IMR-90 (cell line): ENCODE results near the gene GPR179. TPM values are rescaled to one million over a fixed set of nuclear protein-coding genes. Genes with fewer than 3 reads are reported as not detected.

Experiments
- ATAC-seq: fragments of 200-7000 bp; cut with Tn5 transposase; 2 replicates; pipeline ENCODE4 v1.9.1; 2020; ENCODE audit warnings: low read depth, mild to moderate bottlenecking, moderate library complexity
- BruUV-seq: library from RNA; stranded (reverse); fragments of 400-500 nt; replicated peaks from 2 replicates; lab custom pipeline; 2021; lab: Mats Ljungman, UMichigan
- CTCF ChIA-PET: fragments of 300-600 bp; formaldehyde crosslinking; extraction: SDS; loops from one replicate; lab custom pipeline; 2021; ENCODE audit warnings: antibody characterized with exemption; lab: Yijun Ruan, JAX
- POLR2A ChIA-PET: fragments of 300-600 bp; sonication (Branson Sonifier 250); formaldehyde crosslinking; loops from one replicate; lab custom pipeline; 2022; ENCODE audit warnings: antibody characterized with exemption; ENCODE audit not compliant: unreplicated experiment; lab: Charles Lee
- DNase-seq: peaks from one replicate; pipeline ENCODE4 v3.0.0; 2013
- H2AFZ ChIP-seq: replicated peaks from 2 replicates; pipeline ENCODE3; 2013; ENCODE audit warnings: low read length, mild to moderate bottlenecking; ENCODE audit not compliant: poor library complexity
- H2AK5ac ChIP-seq: 2 replicates; pipeline ENCODE4 v1.6.1; 2013; ENCODE audit warnings: low read depth, low read length, inconsistent platforms
- H2AK9ac ChIP-seq: replicated peaks from 2 replicates; pipeline ENCODE3; 2013; ENCODE audit warnings: mild to moderate bottlenecking, low read depth, low read length, moderate library complexity; ENCODE audit not compliant: poor library complexity
- H2BK120ac ChIP-seq: 2 replicates; pipeline ENCODE4 v1.6.1; 2013; ENCODE audit warnings: low read depth, low read length, inconsistent platforms
- H2BK15ac ChIP-seq: 3 replicates; pipeline ENCODE4 v1.6.1; 2013; ENCODE audit warnings: low read depth, low read length, inconsistent platforms
- H2BK20ac ChIP-seq: 2 replicates; pipeline ENCODE4 v1.6.1; 2013; ENCODE audit warnings: low read depth, mild to moderate bottlenecking, inconsistent platforms, low read length, moderate library complexity
- H2BK5ac ChIP-seq: 2 replicates; pipeline ENCODE4 v1.6.1; 2013; ENCODE audit warnings: mild to moderate bottlenecking, low read depth, low read length, inconsistent platforms; ENCODE audit not compliant: poor library complexity, severe bottlenecking
- H3K14ac ChIP-seq: replicated peaks from 2 replicates; pipeline ENCODE4 v1.6.1; 2013; ENCODE audit warnings: low read depth, low read length, inconsistent platforms
- H3K18ac ChIP-seq: 2 replicates; pipeline ENCODE4 v1.6.1; 2013; ENCODE audit warnings: low read depth, low read length, control low read depth
- H3K23ac ChIP-seq: 2 replicates; pipeline ENCODE4 v1.6.1; 2013; ENCODE audit warnings: low read depth, low read length, inconsistent platforms
- H3K27ac ChIP-seq: 2 replicates; pipeline ENCODE4 v1.5.1; 2013; ENCODE audit warnings: mild to moderate bottlenecking, control low read depth, low read length; ENCODE audit not compliant: insufficient read depth
- H3K27me3 ChIP-seq: 2 replicates; pipeline ENCODE4 v1.6.1; 2013; ENCODE audit warnings: low read length; ENCODE audit not compliant: control insufficient read depth, insufficient read depth
- H3K36me3 ChIP-seq: 2 replicates; pipeline ENCODE4 v1.6.1; 2013; ENCODE audit warnings: low read length, mixed read lengths; ENCODE audit not compliant: control insufficient read depth, insufficient read depth
- H3K4ac ChIP-seq: 2 replicates; pipeline ENCODE4 v1.6.1; 2013; ENCODE audit warnings: low read depth, low read length, inconsistent platforms
- H3K4me1 ChIP-seq: 2 replicates; pipeline ENCODE4 v1.6.1; 2013; ENCODE audit warnings: low read length, mixed read lengths; ENCODE audit not compliant: control insufficient read depth, insufficient read depth
- H3K4me2 ChIP-seq: 2 replicates; pipeline ENCODE4 v1.6.1; 2013; ENCODE audit warnings: low read depth, mild to moderate bottlenecking, control low read depth, low read length, moderate library complexity
- H3K4me3 ChIP-seq: 2 replicates; pipeline ENCODE4 v1.5.1; 2013; ENCODE audit warnings: low read depth, mild to moderate bottlenecking, control low read depth, low read length, moderate library complexity; ENCODE audit not compliant: insufficient read depth
- H3K56ac ChIP-seq: 2 replicates; pipeline ENCODE4 v1.6.1; 2013; ENCODE audit warnings: low read length, inconsistent platforms; ENCODE audit not compliant: insufficient read depth; ENCODE audit errors: extremely low read depth
- H3K79me1 ChIP-seq, 2 experiments: 2 replicates each; pipeline ENCODE4 v1.6.1; 2013; ENCODE audit warnings: low read length in 2 of 2, inconsistent platforms in 1 of 2, low read depth in 1 of 2
- H3K9ac ChIP-seq: 2 replicates; pipeline ENCODE4 v1.6.1; 2013; ENCODE audit warnings: low read depth, low read length, control low read depth
- H3K9me1 ChIP-seq: 2 replicates; pipeline ENCODE4 v1.6.1; 2013; ENCODE audit warnings: low read length, inconsistent platforms; ENCODE audit not compliant: insufficient read depth
- H3K9me3 ChIP-seq: 2 replicates; pipeline ENCODE4 v1.6.1; 2013; ENCODE audit warnings: low read length; ENCODE audit not compliant: control insufficient read depth, insufficient read depth
- H4K20me1 ChIP-seq: 2 replicates; pipeline ENCODE4 v1.6.1; 2013; ENCODE audit warnings: low read length, inconsistent platforms; ENCODE audit not compliant: insufficient read depth
- H4K5ac ChIP-seq: 2 replicates; pipeline ENCODE4 v1.6.1; 2013; ENCODE audit warnings: mild to moderate bottlenecking, low read depth, low read length, control low read depth
- H4K8ac ChIP-seq, 2 experiments: 2 replicates each; pipeline ENCODE4 v1.6.1; 2013; ENCODE audit warnings: low read depth in 2 of 2, low read length in 2 of 2, control low read depth in 1 of 2, inconsistent platforms in 1 of 2
- H4K91ac ChIP-seq: 2 replicates; pipeline ENCODE4 v1.6.1; 2013; ENCODE audit warnings: low read depth, low read length, inconsistent platforms; ENCODE audit not compliant: insufficient read depth
- BHLHE40 ChIP-seq: fragments of 150-350 bp; IDR thresholded peaks from 2 replicates; pipeline ENCODE4 v1.6.1; 2016; ENCODE audit warnings: mild to moderate bottlenecking, low read depth, low read length
- CEBPB ChIP-seq: IDR thresholded peaks from 2 replicates; pipeline ENCODE4 v1.6.1; 2012; ENCODE audit warnings: low read depth, low read length, improper control_type of control experiment
- MXI1 ChIP-seq: IDR thresholded peaks from 2 replicates; pipeline ENCODE4 v1.6.1; 2012; ENCODE audit warnings: low read depth, mild to moderate bottlenecking, low read length, moderate library complexity, borderline replicate concordance
- RFX5 ChIP-seq: IDR thresholded peaks from 2 replicates; pipeline ENCODE4 v1.8.0; 2012; ENCODE audit warnings: low read depth, mild to moderate bottlenecking, low read length, moderate library complexity
- SMC3 ChIP-seq: fragments of 150-350 bp; IDR thresholded peaks from 2 replicates; pipeline ENCODE4 v1.6.1; 2016; ENCODE audit warnings: low read depth, mild to moderate bottlenecking, antibody characterized with exemption, low read length, moderate library complexity
- WGBS, 2 experiments: methylation state at CpG; one replicate each; pipeline versions ENCODE4 v1.1.5 to v1.1.7; 2013; ENCODE audit warnings: missing lambda C conversion rate in 2 of 2; ENCODE audit not compliant: insufficient read length in 1 of 2; ENCODE audit errors: extremely low coverage in 2 of 2; 5-methylcytosine and 5-hydroxymethylcytosine counted together
- dilution Hi-C: fragments of 300-500 bp; cut with HindIII; formaldehyde crosslinking; loops from one replicate; pipeline ENCODE4 v1.14.3; 2018; ENCODE audit warnings: low sequenced_read_pairs; ENCODE audit not compliant: unreplicated experiment
- in situ Hi-C: fragments of 300-500 bp; cut with MboI; formaldehyde crosslinking; loops from 3 replicates; pipeline ENCODE4 v1.14.3; 2019; ENCODE audit warnings: low sequenced_read_pairs, inconsistent platforms, mixed read lengths
- intact Hi-C: fragments of 100-400 bp; cut with micrococcal nuclease; formaldehyde crosslinking; loops from 2 replicates; pipeline ENCODE4 v1.10.0; 2022
- polyA plus RNA-seq, 3 experiments: library from polyadenylated mRNA; depleted of rRNA; stranded (reverse); fragments of >200 nt; gene quantifications; 2 replicates each; pipeline ENCODE4 v1.2.3, GENCODE V29; 2012; ENCODE audit warnings: low replicate concordance in 1 of 3
- total RNA-seq: library from RNA; depleted of rRNA; stranded (reverse); fragments of >200 nt; gene quantifications from 2 replicates; pipeline ENCODE4 v1.2.3, GENCODE V29; 2012
- TF ChIP-seq, protein P1 (sequence below): conservative IDR thresholded peaks from 2 replicates; pipeline ENCODE4 v1.5.1; 2012; ENCODE audit warnings: mild to moderate bottlenecking, low read depth, low read length, improper control_type of control experiment
- TF ChIP-seq, protein P2 (sequence below): fragments of 150-350 bp; IDR thresholded peaks from 2 replicates; pipeline ENCODE4 v1.6.1; 2017; ENCODE audit warnings: mild to moderate bottlenecking, antibody characterized with exemption, low read length, low read depth
- TF ChIP-seq, protein P3 (sequence below): fragments of 150-350 bp; IDR thresholded peaks from 2 replicates; pipeline ENCODE4 v1.6.1; 2016; ENCODE audit warnings: low read depth, mild to moderate bottlenecking, low read length, moderate library complexity, borderline replicate concordance

Gene GPR179
- total and polyA plus RNA-seq, 2 of the 4 experiments (the other 2 are of a cell fraction), result not detected

DNA sequence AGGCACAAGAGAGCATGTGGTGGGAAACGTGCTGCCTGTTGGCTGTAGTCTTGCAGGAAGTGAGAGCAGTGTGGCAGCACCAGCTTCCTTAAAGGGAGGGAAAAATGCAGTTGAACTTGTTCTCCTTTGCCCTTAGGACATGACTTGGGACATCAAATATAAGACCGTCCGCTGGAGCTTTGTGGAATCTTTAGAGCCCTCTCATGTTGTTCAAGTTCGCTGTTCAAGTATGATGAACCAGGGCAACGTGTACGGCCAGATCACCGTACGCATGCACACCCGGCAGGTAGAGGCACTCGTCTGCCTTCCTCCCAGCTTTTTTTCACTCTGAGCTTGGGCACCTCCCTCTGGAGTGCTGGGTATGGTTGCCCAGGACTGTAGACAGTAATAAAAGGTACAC, 23.3 kb downstream of the GPR179 start:
- no peak overlapping the region for H2BK120ac ChIP-seq
- H3K4me3 ChIP-seq, result no peak overlapping the region
- TF ChIP-seq BHLHE40 (no peak), RFX5 (no peak), CEBPB (no peak), SMC3 (no peak), MXI1 (no peak)
- TF ChIP-seq, protein P1, sequence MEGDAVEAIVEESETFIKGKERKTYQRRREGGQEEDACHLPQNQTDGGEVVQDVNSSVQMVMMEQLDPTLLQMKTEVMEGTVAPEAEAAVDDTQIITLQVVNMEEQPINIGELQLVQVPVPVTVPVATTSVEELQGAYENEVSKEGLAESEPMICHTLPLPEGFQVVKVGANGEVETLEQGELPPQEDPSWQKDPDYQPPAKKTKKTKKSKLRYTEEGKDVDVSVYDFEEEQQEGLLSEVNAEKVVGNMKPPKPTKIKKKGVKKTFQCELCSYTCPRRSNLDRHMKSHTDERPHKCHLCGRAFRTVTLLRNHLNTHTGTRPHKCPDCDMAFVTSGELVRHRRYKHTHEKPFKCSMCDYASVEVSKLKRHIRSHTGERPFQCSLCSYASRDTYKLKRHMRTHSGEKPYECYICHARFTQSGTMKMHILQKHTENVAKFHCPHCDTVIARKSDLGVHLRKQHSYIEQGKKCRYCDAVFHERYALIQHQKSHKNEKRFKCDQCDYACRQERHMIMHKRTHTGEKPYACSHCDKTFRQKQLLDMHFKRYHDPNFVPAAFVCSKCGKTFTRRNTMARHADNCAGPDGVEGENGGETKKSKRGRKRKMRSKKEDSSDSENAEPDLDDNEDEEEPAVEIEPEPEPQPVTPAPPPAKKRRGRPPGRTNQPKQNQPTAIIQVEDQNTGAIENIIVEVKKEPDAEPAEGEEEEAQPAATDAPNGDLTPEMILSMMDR, result no peak
- TF ChIP-seq, protein P2, sequence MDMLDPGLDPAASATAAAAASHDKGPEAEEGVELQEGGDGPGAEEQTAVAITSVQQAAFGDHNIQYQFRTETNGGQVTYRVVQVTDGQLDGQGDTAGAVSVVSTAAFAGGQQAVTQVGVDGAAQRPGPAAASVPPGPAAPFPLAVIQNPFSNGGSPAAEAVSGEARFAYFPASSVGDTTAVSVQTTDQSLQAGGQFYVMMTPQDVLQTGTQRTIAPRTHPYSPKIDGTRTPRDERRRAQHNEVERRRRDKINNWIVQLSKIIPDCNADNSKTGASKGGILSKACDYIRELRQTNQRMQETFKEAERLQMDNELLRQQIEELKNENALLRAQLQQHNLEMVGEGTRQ, result no peak
- TF ChIP-seq, protein P3, sequence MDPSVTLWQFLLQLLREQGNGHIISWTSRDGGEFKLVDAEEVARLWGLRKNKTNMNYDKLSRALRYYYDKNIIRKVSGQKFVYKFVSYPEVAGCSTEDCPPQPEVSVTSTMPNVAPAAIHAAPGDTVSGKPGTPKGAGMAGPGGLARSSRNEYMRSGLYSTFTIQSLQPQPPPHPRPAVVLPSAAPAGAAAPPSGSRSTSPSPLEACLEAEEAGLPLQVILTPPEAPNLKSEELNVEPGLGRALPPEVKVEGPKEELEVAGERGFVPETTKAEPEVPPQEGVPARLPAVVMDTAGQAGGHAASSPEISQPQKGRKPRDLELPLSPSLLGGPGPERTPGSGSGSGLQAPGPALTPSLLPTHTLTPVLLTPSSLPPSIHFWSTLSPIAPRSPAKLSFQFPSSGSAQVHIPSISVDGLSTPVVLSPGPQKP, result no peak
- no peaks in the 10 kb centered on the region; the same call in 1 of the 2 replicates for H4K20me1 ChIP-seq
- H2AK5ac ChIP-seq, result no peak overlapping the region
- no peak overlapping the region for H2BK20ac ChIP-seq
- H3K27ac ChIP-seq, result no peak overlapping the region
- peaks cover 15% of the 10 kb centered on the region for H3K36me3 ChIP-seq
- H3K4me1 ChIP-seq, result peaks cover 13% of the 10 kb centered on the region
- H3K4me2 ChIP-seq, result no peak overlapping the region
- no peak overlapping the region for H3K14ac ChIP-seq
- no peak overlapping the region for H2AK9ac ChIP-seq
- dilution Hi-C loops (no loop called here), in situ Hi-C loops (no loop called here), intact Hi-C loops (no loop called here)
- ChIA-PET CTCF (no interaction called here), POLR2A (no interaction called here)
- 100% methylated on average over 4 of the region's 10 CpGs; no CpG with 5 or more reads in 1 of the 2 experiments for WGBS, 2 experiments
- ATAC-seq (no peak), DNase-seq (no peak)
- no peak overlapping the region for H2BK15ac ChIP-seq
- no peak overlapping the region for H2AFZ ChIP-seq
- H3K4ac ChIP-seq, result no peak overlapping the region
- H4K91ac ChIP-seq, result no peak overlapping the region
- H3K9me3 ChIP-seq, result no peaks in the 10 kb centered on the region
- H4K5ac ChIP-seq, result no peak overlapping the region
- no peak overlapping the region for H2BK5ac ChIP-seq
- no peaks in the 10 kb centered on the region for H3K27me3 ChIP-seq
- no peak overlapping the region for H4K8ac ChIP-seq
- no peaks in the 10 kb centered on the region; a peak in 1 of 4 replicates for H3K79me1 ChIP-seq
- no peak overlapping the region for H3K23ac ChIP-seq
- no TSS peak for BruUV-seq
- H3K9me1 ChIP-seq, result 0 out of 2 replicates have a peak, but pooled peaks cover 5% of the 10 kb centered on the region
- H3K18ac ChIP-seq, result no peak overlapping the region
- no peak overlapping the region for H3K9ac ChIP-seq
- no peak overlapping the region for H3K56ac ChIP-seq
